Loucy (cell line): ENCODE measurements around the gene TREX2.

ENCODE experiments used
- CTCF ChIP-seq: fragments of 200-600 bp; sonication (generic); conservative IDR thresholded peaks from 2 replicates; pipeline ENCODE4 v1.5.1; 2014; ENCODE audit warnings: mild to moderate bottlenecking, antibody characterized with exemption, low read length
- EZH2phosphoT487 ChIP-seq: fragments of 200-600 bp; IDR thresholded peaks from 2 replicates; pipeline ENCODE4 v1.6.1; 2018; ENCODE audit warnings: antibody characterized with exemption, mild to moderate bottlenecking, moderate library complexity, borderline replicate concordance

- TF ChIP-seq CTCF = no peak
- TF ChIP-seq EZH2phosphoT487 = no peak
Observed at GRCh38 chrX:153401133-153401764, 44.6 kb downstream of the TREX2 start, which contains the start of gene PNMA6E.
